ENCODE measurements around the gene IL23R.

GRCh38 chr1:67211589-67212563 lies 45.6 kb downstream of the IL23R start:
- TF ChIP-seq POLR2A (IDR thresholded peaks at IDR 0.05) (no peak), POLR2AphosphoS5 (IDR thresholded peaks at IDR 0.05) (no peak), CTCF (IDR thresholded peaks at IDR 0.05) (peak in 2 of 3 donors; percentile 24 to 32)

All from breast epithelium (tissue), 3 donors.